ENCODE measurements around the gene SYNPR. TPM values are rescaled to one million over a fixed set of nuclear protein-coding genes. Genes with fewer than 3 reads are reported as not detected.

SYNPR gene
- total and polyA plus RNA-seq, 11 donors, result 0.11 to 1.0 (median 0.41) TPM; not detected in 7

DNA sequence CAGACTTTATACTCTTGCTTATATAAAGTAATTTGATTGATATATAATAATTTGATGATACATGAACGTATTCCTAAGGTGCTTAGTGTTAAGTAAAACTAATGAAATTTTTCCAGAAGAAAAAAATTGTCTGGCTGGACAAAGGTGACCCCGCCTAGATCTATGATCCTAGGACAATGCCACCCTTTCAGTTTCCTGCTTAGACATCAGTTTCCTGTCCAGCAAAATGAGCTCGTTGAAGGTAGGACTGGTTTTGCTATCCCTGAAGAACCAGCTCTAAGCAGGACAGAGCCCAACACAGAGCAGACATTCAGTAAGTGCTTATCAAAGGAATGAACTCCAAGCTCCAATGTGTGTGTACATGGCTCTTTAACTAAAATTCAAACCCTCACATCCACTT lies 293.6 kb downstream of the SYNPR start:
- Histone ChIP-seq H3K36me3 (no peaks in the 10 kb centered on the region), H3K4me3 (no peak overlapping the region), H3K27me3 (no peaks in the 10 kb centered on the region), H3K27ac (no peak overlapping the region), H3K4me1 (no peaks in the 10 kb centered on the region), H3K9me3 (no peaks in the 10 kb centered on the region)
- intact Hi-C loops (cut with DNase I), result no loop called here
- DNase-seq (no peak), ATAC-seq (no peak)
- WGBS, 4 donors, result 57 to 70% (median 64%) methylated on average over 3 of the region's 3 CpGs
- TF ChIP-seq CTCF (IDR thresholded peaks at IDR 0.05) (no peak), POLR2A (IDR thresholded peaks at IDR 0.05) (no peak)

DNA sequence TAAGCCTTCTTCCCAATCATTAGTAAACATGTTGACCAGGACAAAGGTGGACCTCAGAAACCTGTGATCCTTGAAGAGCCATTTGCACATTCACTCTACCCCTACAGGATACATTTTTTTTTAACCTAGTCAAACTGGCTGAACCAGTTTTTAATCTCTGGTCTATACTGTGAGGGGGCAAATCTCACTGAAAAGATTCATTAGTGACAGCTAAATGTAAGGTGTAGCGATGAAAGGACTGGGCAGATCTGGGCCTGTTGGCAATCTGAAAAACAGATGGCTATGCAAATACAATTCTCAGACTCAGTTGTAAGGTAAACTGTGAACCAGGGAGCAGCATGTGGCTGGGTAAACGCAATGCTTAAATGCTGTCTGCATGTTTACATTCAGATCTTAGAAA lies 298.7 kb downstream of the SYNPR start:
- Histone ChIP-seq H3K27me3 (no peaks in the 10 kb centered on the region), H3K9me3 (no peaks in the 10 kb centered on the region), H3K27ac (no peak overlapping the region), H3K36me3 (no peaks in the 10 kb centered on the region), H3K4me1 (no peaks in the 10 kb centered on the region), H3K4me3 (no peak overlapping the region)
- intact Hi-C loops (cut with DNase I), result no loop called here
- ATAC-seq (no peak), DNase-seq (no peak)
- TF ChIP-seq CTCF (IDR thresholded peaks at IDR 0.05), result no peak
- 82 to 92% (median 84%) methylated on average over 2 of the region's 2 CpGs for WGBS, 4 donors

- 35 to 54% (median 41%) methylated on average over 2 of the region's 2 CpGs for WGBS, 4 donors
Observed at GRCh38 chr3:63578858-63579257, 300.8 kb downstream of the SYNPR start.

DNA sequence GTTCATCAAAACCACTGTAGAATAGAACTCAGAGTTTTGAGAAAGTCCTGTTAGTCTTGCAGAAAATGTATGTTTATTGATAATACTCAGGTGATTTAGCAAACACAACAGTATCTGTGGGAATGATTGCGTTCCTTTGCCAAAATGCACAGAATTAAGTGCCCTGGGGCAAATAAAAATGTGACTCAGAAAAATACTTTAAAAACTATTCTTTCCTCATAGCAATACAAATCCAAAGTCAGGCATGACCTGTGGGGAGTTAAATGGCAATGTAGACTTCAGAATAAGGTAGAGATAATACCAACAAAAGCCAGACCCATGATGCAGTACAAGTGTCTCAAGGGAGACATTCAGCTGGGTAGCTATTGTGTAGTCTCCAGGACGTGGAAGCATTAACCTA lies 302.0 kb downstream of the SYNPR start:
- H3K36me3 ChIP-seq, result no peaks in the 10 kb centered on the region
- H3K4me3 ChIP-seq, result no peak overlapping the region
- H3K4me1 ChIP-seq, result no peaks in the 10 kb centered on the region
- WGBS, 4 donors, result 58 to 71% (median 66%) methylated on average over 2 of the region's 2 CpGs
- H3K9me3 ChIP-seq, result no peaks in the 10 kb centered on the region
- no peak for ATAC-seq
- DNase-seq, result no peak
- no peak overlapping the region for H3K27ac ChIP-seq
- no peaks in the 10 kb centered on the region for H3K27me3 ChIP-seq
- TF ChIP-seq POLR2A (IDR thresholded peaks at IDR 0.05) (no peak), CTCF (IDR thresholded peaks at IDR 0.05) (no peak)
- intact Hi-C loops (cut with DNase I), result no loop called here

More at GRCh38 chr3:63578858-63579257, 300.8 kb downstream of the SYNPR start:
- intact Hi-C loops (cut with DNase I), result no loop called here
- no peak for TF ChIP-seq CTCF (IDR thresholded peaks at IDR 0.05)
- no peak for TF ChIP-seq POLR2A (IDR thresholded peaks at IDR 0.05)
- DNase-seq (no peak), ATAC-seq (no peak)
- Histone ChIP-seq H3K4me3 (no peak overlapping the region), H3K4me1 (no peaks in the 10 kb centered on the region), H3K27ac (no peak overlapping the region), H3K36me3 (no peaks in the 10 kb centered on the region), H3K27me3 (no peaks in the 10 kb centered on the region), H3K9me3 (no peaks in the 10 kb centered on the region)

Measured in heart left ventricle (tissue), 16 donors.